Neutrophil (primary cell): ENCODE data around the gene EID2.
A peak's percentile ranks its signal among the peaks of the same experiment; 100 is the strongest.

Source experiments
- H3K27ac ChIP-seq: fragments of 200-600 bp; sonication (generic); 2 replicates; pipeline ENCODE4 v1.5.1; 2016; ENCODE audit warnings: mild to moderate bottlenecking, moderate library complexity
- H3K27me3 ChIP-seq: fragments of 200-600 bp; sonication (generic); 2 replicates; pipeline ENCODE4 v1.6.0; 2016; ENCODE audit warnings: mild to moderate bottlenecking
- H3K36me3 ChIP-seq: fragments of 200-600 bp; sonication (generic); 2 replicates; pipeline ENCODE4 v1.5.1; 2017
- H3K4me1 ChIP-seq, 2 experiments: fragments of 200-600 bp in 1 of 2; sonication (generic) in 1 of 2; 1 replicate in 1 of 2; 2 replicates in 1 of 2; pipeline versions ENCODE4 v1.5.1 to v1.6.1; 2013 to 2016; ENCODE audit warnings: low read depth in 1 of 2, low read length in 1 of 2, mild to moderate bottlenecking in 1 of 2, moderate library complexity in 1 of 2; ENCODE audit not compliant: control insufficient read depth in 1 of 2, insufficient read depth in 1 of 2
- H3K4me3 ChIP-seq, 2 experiments: fragments of 200-600 bp in 1 of 2; sonication (generic) in 1 of 2; 1 replicate in 1 of 2; 2 replicates in 1 of 2; pipeline ENCODE4 v1.5.1; 2013 to 2016; ENCODE audit warnings: low read depth in 1 of 2, low read length in 1 of 2, mild to moderate bottlenecking in 1 of 2, moderate library complexity in 1 of 2
- H3K9me3 ChIP-seq: fragments of 200-600 bp; sonication (generic); 2 replicates; pipeline ENCODE4 v1.5.1; 2016
- CTCF ChIP-seq: fragments of 200-600 bp; sonication (generic); IDR thresholded peaks from 2 replicates; pipeline ENCODE4 v1.5.1; 2016; ENCODE audit warnings: antibody characterized with exemption

EID2 gene

GRCh38 chr19:39539165-39539517 is 820 bp downstream of the EID2 start:
- H3K9me3 ChIP-seq, result no peaks in the 10 kb centered on the region
- H3K27me3 ChIP-seq, result peaks cover 26% of the 10 kb centered on the region
- no peaks in the 10 kb centered on the region for H3K36me3 ChIP-seq
- H3K27ac ChIP-seq, result peak overlapping the region; percentile 74
- H3K4me1 ChIP-seq, result peaks cover 8 to 12% of the 10 kb centered on the region in 2 experiments
- no peak for TF ChIP-seq CTCF
- peak overlapping the region; percentile 70 to 79 for H3K4me3 ChIP-seq

- H3K4me1 ChIP-seq, result peaks cover 11 to 12% of the 10 kb centered on the region in 2 experiments
Measured at GRCh38 chr19:39533791-39534190, 6.2 kb downstream of the EID2 start.

GRCh38 chr19:39533003-39533512 is 6.9 kb downstream of the EID2 start:
- peaks cover 10 to 12% of the 10 kb centered on the region in 2 experiments for H3K4me1 ChIP-seq
- H3K27ac ChIP-seq, result no peak overlapping the region
- no peaks in the 10 kb centered on the region for H3K36me3 ChIP-seq
- H3K9me3 ChIP-seq, result no peaks in the 10 kb centered on the region
- no peak for TF ChIP-seq CTCF
- peak overlapping the region; percentile 68 to 80 for H3K4me3 ChIP-seq
- H3K27me3 ChIP-seq, result no peaks in the 10 kb centered on the region

More at GRCh38 chr19:39533791-39534190, 6.2 kb downstream of the EID2 start:
- TF ChIP-seq CTCF, result no peak
- Histone ChIP-seq H3K9me3 (no peaks in the 10 kb centered on the region), H3K27ac (no peak overlapping the region), H3K27me3 (peaks cover under 1% of the 10 kb centered on the region), H3K36me3 (no peaks in the 10 kb centered on the region), H3K4me3 (no peak overlapping the region)

GRCh38 chr19:39532233-39533002 is 7.5 kb downstream of the EID2 start, which contains the start of gene EID2B:
TSS of gene EID2B (minus strand) at chr19:39532852. CDS start at chr19:39532802, 50 bp downstream.
- Histone ChIP-seq H3K9me3 (no peaks in the 10 kb centered on the region), H3K27ac (peak within 1 kb of the TSS; percentile 64), H3K27me3 (no peaks in the 10 kb centered on the region), H3K4me1 (peaks cover 10 to 12% of the 10 kb centered on the region in 2 experiments), H3K4me3 (peak within 1 kb of the TSS; percentile 68 to 80), H3K36me3 (no peaks in the 10 kb centered on the region)
- TF ChIP-seq CTCF, result peak; percentile 95

GRCh38 chr19:39531834-39532232 is 8.1 kb downstream of the EID2 start:
- Histone ChIP-seq H3K9me3 (no peaks in the 10 kb centered on the region), H3K36me3 (no peaks in the 10 kb centered on the region), H3K4me1 (peaks cover 10 to 12% of the 10 kb centered on the region in 2 experiments), H3K27ac (peak overlapping the region; percentile 64), H3K4me3 (peak overlapping the region; percentile 68 to 80), H3K27me3 (no peaks in the 10 kb centered on the region)
- TF ChIP-seq CTCF, result no peak
